Measurements from ENCODE around the gene GRIA3. TPM values are rescaled to one million over a fixed set of nuclear protein-coding genes. Genes with fewer than 3 reads are reported as not detected.
"Not testable (repeated sequence)": the region's sequence is repeated elsewhere in the genome, so short reads cannot be mapped to it uniquely, and the experiment has no call there.

The GRIA3 gene
- total RNA-seq, 1 donor from 2014 or later, result 74.2 TPM

DNA sequence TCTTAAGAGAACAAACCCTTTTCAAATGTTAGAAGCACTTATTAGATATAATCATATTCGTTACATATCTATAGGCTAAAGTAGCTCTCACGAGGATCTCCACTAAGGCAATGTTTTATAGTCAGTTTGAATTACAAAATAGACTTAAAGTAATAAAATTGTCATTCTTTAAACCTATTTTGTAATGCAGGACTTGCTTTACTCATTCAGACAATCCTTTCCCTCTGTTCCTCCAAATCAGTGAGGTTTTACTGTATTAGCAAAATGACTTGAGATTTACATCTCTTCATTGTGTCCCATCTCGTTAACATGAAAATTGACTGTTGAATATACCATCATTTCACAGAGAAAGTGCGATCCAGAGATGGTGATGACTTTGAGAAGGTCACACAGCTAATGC is 284.4 kb downstream of the GRIA3 start:
- no peak for DNase-seq

DNA sequence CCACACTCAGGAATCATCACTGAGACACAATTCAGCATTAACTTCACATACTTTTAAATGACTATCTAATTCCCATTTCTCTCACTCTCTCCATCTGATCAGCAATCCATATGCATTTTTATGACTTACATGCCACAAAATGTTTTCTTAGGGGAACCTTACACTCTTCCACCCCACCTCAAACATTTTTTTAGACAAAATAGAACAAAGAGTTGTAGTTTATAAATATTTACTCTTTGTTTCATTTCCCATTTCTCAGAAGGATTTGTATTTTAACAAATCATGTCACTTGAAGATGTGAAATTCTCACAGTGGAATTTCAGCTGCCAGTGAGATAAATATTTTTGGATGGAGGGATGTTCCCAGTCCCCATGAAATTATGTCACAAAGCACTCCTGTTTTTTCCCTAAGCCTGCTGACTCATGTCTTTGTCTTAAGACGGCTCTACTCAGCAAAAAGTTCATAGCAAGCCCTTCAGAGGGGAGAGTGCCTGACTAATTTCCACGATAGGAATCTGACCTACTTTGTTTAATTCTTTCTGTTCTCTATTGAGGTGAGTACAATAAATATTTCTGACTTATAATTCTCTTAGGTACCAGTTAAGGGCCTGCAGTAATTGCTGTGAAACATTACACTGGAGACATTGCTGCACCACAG is 291.1 kb downstream of the GRIA3 start:
- no peak for DNase-seq

DNA sequence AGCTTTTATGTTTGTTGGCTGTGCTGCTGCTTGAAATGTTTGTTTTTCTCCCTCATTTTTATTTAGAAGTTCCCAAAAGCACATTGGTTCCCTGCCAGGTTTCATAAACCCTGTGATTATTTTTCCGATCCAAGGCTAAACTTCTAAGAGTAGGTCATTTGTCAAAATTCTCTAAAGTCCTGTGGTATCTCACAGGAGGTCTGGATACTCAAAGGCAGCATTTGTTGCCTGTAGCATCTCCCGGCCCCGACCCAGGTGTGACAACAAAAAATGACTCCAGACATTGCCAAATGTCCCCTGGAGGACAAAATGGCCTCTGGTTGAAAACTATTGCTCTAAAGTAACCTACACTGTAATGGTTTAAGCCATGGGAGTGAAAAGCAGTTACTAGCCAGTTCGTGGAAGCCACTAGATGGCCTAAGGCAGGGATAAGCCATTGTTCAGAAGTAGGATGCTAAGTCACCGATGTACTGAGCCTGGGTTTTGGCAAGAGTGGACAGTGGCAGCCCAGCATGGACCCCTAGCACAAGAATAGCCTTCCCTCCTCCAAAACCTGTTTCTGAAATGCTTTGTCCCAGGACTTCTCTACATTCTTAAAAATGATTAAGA is 292.6 kb downstream of the GRIA3 start:
- DNase-seq, result no peak

DNA sequence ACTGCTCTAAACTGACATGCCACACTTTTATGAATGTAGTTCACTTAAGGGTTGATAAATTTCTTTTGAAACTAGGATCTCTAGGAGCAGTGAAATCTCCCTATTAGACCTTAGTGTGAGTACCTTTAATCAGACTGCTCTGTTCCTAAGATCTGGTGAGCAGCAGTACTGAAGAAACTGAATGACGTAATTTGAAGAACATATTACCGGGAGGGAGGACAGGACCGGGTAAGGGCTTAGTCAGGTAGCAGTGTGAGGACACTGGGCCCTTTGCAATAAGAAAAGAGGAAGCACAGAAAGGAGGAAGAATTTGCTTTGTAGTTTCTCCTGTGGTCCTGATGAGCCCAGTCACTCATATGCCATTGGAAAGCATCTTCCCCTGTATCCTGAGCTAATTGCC is 293.6 kb downstream of the GRIA3 start:
- DNase-seq, result no peak

- no peak for DNase-seq
These were observed 298.1 kb downstream of the GRIA3 start for GRCh38 chrX:123481913-123482851.

DNA sequence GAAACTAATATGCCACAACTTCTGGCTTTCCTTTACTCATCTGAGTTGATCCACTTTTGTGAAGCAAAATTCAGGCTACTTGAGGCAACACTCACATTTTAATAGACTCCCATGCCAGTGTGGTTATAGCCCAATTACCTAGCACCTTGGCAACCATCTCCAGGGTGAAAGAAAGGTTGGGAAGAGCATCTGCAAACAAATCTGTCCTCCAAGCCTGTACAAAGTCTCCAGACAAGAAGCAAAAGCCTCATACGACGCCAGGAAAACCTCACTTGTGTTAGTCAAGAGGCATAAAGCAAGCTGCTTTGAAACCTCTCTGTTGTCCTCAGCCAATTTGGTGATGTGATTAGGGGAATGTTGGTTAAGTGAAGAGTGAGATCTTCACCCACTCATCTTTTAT is 302.2 kb downstream of the GRIA3 start:
- no peak for DNase-seq

- no peak for DNase-seq
These were observed 303.2 kb downstream of the GRIA3 start for GRCh38 chrX:123487236-123487635.

DNA sequence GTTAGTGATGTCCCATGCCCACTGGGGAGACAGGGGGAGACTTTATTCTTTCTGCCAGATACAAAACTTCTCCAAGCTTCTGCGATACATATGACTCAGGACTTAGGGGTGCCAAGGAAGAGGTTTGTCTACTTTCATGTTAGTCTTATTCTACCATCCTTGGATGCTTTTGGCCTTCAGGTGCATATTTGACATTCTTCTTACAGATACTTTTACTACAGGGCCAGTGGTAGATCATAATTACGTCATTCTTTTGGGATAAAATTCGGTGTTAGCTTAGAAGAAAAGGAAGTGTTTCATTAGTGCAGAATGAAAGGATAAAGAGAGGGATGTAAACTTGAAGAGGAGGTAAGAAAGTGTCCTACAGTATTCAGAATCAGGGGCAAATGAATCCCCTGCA is 303.6 kb downstream of the GRIA3 start:
- DNase-seq, result no peak

DNA sequence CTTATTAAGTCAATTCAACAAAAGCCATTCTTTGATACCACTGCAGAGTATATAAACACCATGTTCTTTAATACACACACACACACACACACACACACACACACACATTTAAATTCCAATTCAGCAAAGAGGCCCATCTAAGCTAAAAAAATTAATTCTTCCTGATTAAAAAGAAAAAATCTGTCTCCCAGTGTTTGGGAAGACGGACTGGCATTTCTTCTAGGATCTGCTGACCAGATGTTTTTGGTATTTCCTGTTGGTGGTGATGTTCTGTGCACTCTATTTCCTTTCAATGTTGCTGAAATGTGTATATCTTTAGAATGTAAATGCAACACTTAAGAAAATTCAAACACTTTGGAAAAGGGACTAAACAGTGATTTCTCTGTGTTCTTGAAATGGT is 304.9 kb downstream of the GRIA3 start:
- DNase-seq, result no peak

GRCh38 chrX:123493857-123494256 is 309.8 kb downstream of the GRIA3 start:
- DNase-seq, result no peak

DNA sequence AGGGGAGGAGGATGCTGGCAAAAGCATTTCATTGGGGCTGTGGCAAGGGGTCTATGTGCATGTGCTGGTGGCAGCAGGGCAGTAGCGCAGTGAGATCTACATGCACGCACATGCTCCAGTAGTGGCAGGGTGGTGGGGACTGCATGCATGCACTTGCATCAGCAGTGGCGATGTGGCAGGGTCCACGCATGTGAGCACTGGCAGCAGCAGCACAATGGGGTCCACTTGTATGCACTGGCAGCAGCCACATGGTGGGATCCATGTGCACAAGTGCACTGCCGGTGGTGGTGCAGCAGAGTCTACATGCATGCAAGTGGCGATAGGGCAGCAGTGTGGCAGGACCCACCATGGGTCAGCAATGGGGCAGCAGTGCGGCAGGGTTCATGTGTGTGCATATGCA is 315.7 kb downstream of the GRIA3 start:
- DNase-seq, result no peak

DNA sequence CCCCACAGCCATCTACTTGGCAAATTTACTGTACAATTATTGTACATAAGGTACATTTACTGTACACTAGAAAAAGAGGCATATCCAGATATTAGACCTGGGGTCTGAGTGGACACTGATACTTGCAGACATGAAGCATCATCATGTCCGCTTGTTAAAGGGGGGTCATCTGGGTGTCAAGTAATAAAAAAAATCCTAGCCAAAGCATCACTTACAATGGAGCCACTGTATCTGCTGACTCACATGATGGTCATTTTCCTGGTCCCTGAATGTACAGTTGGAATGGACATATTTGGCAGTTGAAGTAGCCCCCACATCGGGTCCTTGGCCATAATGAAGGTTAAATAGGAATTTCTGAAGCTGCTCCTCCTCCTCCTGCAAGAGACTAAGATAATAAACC is 320.0 kb downstream of the GRIA3 start:
- DNase-seq, result no peak

DNA sequence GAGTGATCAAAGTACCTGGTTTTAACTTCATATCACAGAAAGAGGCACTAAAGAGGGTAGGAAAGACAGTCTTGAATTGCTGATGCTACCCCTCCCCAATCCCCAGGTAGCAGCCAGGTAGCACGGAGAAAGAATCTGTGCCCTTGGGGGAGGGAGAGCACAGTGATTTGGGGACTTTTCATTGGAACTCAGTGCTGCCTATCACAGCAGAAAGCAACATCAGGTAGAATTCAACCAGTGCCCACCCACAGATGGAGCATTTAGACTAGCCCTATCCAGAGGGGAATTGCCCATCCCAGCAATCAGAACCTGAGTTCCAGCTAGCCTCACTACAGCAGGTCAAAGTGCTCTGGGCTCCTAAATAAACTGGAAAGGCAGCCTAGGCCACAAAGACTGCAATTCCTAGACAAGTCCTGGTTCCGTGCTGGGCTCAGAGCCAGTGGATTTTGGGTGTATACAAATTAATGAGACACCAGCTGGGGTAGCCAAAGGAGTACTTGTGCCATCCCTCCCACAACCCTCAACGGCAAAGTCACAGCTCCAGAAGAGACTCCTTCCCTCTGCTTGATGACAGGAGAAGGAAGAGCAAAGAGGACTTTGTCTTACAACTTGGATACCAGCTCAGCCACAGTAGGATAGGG is 320.7 kb downstream of the GRIA3 start:
- no peak for DNase-seq

GRCh38 chrX:123513585-123514278 is 329.7 kb downstream of the GRIA3 start:
- no peak for DNase-seq

DNA sequence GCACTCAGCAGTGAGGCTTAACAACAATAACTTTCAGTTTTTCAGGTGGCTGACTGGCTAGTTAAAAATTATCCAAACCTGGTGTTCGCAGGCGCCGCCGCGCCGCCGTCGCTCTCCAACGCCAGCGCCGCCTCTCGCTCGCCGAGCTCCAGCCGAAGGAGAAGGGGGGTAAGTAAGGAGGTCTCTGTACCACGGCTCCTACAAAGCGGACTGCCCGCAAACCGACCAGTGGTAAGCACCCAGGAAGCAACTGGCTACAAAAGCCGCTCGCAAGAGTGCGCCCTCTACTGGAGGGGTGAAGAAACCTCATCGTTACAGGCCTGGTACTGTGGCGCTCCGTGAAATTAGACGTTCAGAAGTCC is 330.2 kb downstream of the GRIA3 start:
- not testable (repeated sequence) for DNase-seq

DNA sequence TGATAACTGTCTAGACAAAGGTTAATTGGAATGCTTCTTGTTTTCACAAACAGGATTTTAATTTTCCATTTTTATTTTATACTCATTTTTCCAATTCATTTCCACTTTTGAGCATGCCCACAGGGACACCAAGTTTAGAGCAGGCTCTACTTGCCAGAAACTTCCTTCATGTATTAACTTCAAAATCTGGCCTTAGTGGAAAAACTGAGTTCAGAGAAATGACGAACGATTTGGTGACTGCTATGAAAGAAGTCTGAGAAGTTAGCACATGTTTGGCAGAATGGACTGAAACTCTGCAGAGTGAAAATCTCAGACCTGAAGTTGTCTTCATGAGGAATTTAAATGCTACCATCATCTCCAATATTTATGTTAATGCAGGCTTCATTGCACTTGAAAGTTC is 334.7 kb downstream of the GRIA3 start:
- DNase-seq, result no peak

DNA sequence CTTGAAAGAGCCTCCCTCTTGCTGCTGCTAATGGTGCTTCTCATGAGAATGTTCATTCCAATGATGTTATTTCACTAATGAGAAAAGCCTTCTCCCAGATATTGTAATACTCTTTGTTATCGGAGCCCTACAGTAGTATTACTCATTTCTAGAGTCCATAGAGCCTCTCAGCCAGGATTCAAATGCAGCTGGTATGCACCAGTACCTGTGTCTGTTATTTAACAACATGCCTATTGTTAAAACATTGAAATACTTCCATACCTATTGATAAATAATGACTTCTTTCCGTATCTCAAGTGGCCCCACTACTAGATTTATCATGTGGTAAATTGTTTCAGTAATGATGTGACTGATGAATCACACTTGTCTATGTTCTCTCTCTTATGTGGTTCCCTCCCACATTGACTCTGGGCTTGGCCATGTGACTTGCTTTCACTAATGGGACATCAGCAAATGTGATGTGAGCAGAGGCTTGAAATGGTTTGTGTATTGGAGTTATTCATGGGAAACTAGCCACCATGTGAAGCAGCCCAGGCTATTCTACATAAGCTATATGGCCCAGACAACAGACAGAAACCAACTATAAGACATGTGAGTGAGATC is 341.1 kb downstream of the GRIA3 start:
- DNase-seq, result no peak

DNA sequence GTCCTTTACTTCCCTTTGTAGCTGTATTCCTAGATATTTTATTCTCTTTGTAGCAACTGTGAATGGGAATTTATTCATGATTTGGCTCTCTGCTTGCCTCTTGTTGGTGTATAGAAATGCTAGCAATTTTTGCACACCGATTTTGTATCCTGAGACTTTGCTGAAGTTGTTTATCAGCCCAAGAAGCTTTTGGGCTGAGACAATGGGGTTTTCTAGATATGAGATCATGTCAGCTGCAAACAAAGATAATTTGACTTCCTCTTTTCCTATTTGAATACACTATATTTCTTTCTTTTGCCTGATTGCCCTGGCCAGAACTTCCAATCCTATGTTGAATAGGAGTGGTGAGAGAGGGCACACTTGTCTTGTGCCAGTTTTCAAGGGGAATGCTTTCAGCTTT is 346.6 kb downstream of the GRIA3 start:
- not testable (repeated sequence) for DNase-seq

Measured in occipital lobe (tissue), 2 donors.